ENCODE data around the gene CDH13.

The CDH13 gene

DNA sequence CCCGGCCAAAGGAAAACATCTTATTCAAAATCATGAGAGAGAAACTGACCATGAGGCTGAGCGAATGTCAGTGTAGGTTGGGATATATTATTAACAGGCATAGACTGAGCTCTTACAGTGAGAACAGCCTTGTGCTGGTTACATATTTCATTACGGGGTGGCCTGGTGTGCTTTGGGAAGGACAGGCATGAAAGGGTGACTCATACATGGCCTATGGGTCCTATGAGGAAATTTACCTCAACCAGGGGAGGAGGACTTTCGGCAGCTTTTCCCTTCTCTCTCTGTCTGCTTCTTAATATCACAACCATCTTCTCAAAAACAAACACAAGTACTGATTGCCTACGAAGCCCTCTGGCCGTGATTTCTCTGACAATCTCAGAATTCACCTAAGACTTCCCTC, 579.1 kb downstream of the CDH13 start:
- no peak for DNase-seq

DNA sequence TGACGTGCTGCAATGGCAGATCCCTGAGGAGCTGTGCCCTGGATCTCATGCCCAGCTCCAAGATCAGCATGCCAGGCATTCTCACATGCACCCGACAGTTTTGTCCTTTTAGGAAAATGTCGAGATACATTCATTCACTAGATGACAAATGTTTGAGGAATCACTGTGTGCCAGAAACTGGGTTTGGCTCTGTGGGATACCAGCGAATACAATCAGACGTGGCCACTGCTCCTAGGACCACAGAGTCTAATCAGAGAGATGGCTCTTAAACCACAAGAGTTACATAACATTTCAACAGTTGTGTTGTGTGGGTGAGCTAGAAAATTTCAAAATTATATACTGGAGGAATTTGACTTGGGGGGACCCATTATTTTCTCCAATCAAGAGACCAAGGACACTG, 579.7 kb downstream of the CDH13 start:
- DNase-seq: no peak

DNA sequence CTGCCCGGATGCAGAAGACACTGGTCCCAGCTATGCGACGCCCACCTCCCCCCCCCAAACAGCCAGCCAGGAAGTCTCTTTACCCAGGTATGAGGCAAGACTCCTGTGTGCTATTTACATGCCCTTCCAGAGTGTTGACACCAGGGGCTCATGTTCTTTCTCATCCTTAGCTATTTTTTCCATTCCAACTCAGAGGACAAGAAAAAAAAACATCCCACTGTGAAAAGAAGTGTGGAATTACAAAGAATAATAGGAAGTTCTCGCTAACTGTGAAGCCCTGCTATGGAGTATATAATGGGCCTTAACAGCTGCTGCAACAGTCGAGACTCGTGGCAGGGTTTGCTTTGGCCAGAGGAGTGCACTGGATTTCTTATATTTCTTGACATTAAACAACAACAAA, 584.9 kb downstream of the CDH13 start:
- no peak for DNase-seq

DNA sequence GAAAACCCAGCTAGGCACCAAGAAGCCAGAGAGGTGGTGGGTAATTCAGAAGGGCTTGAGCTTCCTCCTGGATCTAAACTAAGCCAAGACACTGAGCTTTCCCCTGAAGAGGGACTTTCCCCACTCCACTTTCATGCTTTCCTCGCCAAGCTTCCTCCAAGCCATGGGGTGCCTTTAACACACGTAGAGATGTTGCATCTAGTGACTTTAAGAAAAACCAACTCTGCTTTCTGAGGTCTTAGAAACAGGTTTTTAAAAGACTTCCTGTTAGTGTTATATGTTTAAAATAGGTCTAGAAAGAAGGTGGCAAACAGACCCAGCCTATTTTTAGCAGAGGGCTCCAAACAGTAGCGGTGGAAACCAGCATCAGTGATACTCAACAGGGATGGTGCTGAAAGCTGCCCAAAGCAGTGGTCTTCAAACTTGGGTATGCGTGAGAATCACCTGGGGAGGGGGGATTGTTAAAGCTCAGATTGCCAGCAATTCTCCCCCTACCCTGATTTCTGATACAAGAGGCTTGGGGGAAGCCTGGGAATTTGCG, 585.6 kb downstream of the CDH13 start:
- DNase-seq: no peak

DNA sequence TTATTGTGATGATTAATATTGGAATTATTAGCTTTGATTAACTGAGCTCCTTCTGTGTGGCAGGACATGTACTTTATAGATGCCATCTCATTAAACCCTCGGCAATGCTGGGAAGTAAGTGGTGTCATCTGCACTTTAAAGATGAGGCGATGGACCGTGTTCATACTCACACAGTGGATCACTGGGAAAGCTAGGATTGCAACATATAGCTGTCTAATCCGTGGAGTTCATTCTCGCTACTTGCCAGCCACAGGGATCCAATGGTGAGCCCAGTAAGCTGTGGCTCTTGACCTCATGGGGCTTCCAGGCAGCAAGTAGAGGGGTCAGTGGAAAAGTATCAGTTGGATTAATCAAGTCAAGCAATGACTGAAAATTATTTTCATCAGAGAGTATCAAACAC, 587.9 kb downstream of the CDH13 start:
- DNase-seq: no peak

DNA sequence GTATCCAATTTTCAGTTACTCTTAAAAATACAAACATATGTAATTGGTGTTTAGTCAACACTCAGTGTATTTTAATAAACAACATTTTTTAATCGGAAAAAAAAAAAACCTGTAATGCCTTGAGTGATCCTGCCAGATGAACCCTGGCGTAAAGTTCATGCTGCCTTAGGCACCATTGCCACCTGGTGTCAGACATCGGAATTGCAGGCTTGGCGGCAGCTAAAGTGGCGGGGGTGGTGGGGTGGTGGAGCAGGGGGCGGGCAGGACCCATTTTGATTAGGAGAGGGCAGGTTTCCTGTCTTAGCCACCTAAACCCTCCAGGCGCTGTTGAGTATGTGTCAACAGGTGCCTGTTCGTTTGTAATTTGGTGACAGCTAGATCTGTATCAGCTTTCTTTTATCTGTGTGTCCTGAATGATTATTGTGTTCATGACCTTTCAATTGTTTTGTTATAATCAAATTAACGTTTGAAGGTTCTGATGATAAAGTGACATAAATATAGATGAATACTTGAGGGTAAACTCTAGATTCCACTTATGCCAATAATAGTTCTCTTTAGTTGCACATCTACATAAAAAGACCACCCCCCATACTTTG, 588.7 kb downstream of the CDH13 start:
- DNase-seq: peak in 1 of 2 experiments; percentile 2

DNA sequence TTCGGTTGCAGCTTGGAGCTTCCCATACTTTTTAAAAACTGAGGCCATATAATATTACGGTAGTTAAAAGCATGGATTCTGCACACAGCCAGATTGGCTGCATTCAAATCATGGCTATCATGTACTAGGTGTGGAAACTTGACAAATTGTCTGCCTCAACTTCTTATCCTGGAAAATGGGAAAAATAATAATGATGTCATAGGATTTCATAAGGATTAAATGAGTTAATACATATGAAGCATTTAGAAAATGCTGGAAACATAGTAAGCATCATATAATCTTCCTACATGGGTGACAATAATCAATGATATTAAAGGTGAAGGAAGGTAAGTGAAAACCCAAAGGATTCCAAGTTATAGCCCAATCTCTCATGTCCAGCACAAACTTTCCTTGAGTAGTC, 592.5 kb downstream of the CDH13 start:
- no peak for DNase-seq

DNA sequence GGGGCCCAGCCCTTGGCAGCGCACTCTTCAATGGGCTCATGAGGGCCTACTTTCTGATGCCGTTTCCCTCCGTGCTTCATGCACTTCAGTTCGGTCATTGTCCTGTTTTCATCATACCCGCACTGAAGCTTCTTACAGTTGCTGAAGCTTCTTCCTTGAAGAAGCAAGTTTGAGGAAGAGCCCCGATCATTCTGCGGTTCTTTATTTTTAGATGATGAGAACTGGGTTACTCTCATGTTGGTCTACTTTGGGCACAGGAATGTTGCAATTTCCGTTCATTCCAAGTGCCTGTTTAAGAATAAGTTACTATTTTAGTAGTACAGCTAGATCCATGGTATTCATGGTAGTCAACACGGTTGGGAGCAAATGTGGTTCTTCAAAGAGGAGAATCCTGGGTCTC, 593.3 kb downstream of the CDH13 start:
- DNase-seq: no peak

DNA sequence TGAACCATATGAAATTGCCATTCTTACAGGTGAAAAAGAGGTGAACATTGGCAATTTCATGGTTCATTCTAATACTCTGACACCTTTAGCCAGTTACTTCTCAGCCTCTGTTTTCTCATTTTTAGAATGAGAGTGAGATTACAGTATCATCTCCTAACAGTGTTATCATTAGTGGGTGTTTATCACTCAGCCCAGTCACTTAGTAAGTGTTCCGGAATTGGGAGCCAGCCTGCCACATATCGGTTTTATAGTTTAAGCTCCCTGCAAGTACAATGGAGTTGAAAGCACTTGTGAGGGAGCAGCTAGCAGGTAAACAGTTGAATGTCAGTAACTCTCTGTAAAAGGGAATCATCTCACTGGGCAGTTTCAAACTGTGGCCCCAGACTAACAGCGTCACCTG, 597.9 kb downstream of the CDH13 start:
- no peak for DNase-seq

DNA sequence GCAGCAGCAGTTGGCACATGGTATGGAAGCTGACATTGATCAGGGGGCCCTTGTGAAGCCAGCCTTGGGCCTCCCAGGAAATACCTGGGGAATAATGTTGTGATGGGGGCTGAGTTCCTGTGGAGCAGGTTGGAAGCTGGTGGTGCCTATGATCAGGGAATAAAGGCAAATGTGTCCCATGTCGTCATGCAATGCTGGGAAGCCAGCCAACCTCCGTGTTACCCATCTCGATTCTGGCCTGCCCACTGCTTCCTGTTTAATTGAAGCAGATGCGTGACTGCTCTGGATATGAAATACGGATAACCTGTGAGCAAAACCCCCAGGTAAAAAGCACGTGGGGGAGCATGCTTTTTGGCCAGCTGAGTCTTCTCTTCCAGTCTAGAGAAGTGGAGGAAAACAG, 600.6 kb downstream of the CDH13 start:
- no peak for DNase-seq

DNA sequence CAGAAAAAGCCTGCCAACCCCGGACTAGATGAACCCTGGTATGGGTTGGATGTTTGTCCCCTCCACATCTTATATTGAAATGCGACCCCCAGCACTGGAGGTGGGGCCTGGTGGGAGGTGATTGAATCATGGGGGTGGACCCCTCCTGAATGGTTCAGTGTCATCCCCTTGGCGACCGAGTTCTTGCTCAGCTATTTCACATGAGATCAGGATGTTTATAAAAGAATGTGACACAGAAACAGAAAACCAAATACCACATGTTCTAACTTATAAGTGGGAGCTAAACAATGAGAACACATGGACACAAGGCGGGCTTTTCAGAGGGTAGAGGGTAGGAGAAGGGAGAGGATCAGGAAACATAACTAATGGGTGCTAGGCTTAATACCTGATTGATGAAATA, 605.0 kb downstream of the CDH13 start:
- no peak for DNase-seq

DNA sequence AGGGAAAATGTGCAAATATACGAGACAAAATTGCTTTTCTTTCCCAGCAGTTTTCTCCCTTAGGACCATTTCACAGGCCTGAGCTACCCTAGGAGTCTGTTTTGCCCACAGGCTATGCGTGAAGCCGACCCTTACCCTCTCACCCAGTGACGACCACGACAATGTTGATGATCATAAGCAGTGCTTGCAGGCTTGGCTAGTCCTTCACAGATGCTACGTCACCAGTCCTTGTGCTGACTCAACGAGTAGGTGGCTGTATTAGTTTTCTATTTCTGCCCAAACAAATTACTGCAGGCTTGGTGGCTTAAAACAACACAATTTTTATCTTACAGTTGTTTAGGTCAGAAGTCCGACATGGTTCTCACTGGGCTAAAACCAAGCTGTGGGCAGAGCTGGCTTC, 606.4 kb downstream of the CDH13 start:
- DNase-seq: no peak

DNA sequence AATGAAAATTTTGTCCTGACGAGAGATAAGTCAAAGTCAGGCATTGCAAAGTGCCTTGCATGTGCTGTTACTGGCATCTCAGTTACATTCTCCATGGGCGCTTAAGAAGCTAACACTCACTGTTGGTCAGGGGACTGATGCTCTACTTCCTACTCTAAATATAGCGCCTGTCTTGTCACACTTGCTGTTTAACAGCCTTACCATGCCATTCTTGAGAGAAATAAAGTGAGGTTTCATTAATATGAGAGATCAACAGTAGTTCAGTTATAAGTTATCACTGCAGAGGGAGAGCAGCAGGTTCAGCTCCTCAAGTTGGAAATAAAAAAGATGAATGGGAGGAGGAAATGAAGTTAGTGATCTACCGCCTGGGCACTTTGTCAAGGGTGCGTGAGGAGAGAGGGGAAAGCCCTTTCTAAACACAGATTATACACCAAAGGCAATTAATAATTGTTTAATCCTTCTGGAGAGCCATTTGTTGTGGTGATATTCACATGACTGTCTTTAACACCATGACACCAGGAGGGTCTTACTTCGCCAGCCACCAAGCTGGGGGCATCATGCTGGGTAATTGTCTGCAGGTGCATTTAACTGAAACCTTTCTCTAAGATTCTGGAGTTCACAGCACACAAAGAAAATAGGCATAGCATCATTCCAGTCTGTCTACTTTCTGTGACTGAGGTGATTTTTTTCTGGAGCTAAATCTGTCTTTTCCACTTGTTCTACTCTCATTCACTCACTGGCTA, 612.4 kb downstream of the CDH13 start:
- DNase-seq: no peak

DNA sequence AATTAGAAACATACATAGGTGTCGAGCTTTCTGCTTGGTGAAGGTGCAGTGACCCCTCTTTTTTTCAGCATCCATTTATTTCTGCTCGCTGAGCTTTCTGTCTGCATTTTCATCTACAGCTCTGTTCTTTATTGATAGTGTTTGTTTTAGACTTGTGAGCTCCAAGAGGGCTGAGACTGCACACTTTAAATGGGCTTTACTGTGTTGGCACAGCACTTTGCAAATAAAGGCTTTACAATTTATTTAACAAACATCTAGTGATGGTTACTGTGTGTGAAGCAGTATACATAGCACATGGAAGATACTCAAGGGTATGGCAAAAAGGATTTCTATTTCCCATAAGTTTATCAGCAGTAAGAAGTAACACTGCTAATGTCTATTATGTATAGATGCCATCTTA, 617.3 kb downstream of the CDH13 start:
- DNase-seq: no peak

DNA sequence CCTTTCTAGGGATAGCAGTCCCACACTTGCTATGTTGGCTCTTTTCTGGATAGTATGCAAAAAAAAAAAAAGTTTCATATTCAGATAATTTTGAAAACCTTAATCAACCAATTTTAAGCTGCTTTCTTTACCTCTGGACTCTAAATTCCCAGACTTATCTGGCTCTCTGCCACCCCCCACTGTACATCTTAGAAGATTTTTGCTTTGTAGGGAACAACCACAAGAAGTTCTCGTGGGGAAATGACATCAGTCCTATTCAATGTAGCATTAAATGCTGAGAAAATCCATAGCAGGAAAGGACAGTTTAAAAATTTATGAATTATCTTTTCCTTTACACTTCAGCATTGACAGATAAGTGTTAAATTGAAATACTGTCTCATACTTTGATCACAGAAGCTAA, 618.3 kb downstream of the CDH13 start:
- no peak for DNase-seq

DNA sequence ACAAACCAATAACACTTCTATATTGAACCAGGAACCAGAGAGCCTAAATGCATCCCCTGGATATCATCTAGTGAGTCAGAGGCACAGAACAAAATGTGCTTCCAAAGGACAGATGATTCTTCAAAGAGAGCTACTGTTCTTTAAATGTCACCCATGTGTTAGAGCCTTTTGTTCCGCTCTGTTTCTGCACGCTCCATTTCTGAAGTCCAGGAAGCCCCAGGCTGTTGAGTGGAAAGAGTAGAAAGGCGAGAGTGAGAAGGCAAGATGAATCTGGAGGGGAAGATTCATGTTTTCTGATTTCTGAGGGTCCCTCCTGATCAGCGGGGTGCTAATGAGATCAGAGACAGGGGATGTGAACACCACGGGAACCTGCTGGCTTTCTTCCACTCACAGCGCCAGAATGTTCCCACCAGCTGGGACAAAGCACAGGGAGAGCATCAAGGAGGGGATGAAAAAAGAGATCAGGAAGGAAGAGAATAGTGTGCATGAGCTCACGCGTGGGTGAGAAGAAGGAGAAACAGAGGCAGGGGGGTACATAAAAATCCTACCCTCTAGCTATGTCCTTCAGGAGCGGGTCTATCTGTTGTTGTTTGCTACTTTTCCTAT, 621.1 kb downstream of the CDH13 start:
- DNase-seq: no peak

DNA sequence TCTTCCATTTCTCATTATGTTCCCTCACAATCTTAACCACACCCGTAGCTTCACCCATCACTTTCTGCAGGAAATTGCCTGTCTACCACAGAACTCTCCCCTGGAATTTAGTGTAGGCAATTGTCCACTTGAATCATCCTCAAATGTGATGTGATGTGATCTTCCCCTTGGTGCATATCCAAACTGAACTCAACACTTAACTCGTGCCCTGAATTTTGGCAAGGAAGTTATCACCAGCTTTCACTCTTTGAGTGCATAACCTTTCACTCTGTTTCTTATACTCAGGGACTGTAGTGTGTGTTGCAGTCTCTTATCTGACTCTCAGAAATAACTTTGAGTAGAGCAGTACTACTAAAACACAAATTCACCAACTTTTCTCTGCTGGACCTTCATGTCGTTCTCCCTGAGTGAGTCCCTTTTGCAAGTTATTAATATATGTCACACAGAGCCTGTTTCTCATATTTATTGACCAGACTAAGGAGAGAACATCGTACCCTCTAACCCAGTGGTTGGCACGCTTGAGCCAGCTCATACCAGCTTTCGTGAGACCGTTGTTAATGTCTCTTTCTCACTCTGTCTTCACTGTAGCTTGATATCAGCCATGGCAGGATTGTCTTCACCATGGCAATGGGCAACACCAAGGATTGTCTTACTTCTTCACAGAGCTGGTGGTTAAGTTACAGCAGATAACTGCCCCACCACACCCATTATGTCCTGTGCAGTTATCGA, 622.1 kb downstream of the CDH13 start:
- DNase-seq: no peak

DNA sequence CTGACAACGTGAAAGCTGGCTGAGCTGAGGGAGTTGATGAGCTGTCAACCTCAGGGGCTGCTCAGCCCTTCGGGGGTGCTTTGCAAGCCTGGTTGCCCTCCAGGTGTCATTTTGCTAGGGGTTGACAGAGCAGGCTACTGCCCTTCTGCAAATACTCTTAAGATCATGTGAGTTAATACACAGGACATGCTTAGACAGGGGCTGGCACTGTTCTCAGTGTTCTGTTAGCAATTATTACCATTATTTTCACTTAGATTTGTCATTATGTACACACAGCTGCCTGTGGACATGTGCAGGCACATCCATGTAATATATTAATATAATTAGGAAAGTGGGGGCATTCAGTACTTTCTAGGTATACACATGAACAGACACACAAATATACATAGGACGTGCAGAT, 626.8 kb downstream of the CDH13 start:
- no peak for DNase-seq

DNA sequence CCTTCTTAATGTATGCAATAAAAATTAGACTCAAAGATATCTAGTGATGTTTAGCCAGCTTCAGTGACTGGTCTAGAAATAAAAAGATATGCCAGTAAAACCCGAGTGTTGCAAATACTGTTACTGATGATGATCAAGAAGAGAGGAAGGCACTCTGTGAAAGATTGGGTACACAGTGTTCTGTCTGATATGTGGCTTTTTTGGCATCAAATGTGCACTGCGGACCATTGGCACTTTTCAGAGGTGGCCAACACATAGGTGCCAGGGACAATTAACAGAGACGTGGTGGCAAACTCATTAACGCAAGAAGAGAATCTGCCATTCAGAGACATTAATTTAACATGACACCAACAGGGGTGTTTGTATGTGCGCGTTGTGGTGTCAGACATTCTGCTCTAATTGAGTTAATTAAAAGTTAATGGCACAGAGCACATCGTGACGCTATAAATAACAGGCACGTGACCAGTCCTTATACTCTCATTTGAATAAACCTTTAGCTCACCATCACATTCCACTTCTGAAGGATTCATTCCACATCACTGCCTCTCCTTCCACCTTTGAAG, 631.7 kb downstream of the CDH13 start:
- DNase-seq: no peak

DNA sequence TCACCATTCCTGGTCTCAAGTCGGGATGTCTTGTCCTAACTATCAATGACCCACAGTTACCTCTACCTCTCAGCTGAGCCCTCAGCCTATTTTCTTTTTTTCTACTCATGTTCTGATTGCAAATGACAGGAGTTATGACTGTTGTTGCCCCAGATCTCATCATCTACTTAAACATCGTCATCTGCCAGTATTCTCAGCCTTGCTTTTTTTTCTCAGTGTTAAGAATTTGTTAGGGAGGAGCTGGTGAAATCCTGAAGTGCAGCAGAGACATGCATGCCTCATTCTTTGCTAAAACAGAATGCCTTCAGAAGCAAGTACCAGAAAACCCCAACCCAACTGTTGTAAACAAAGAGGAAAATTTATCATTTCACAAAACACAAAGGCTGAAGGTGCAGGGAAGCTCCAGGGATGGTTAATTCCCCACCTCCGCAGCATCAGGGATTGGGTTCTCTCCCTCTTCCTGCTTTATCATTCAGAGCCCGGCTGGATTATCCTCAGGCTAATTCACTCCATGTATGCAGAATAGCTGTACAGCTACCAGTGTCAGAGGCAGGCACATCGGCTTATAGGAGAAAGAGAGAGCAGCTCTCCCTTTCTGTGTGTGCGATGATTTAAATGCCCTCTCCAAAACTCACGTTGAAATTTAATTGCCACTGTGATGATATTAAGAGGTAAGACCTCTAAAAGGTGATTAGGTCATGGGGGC, 640.2 kb downstream of the CDH13 start:
- no peak for DNase-seq

DNA sequence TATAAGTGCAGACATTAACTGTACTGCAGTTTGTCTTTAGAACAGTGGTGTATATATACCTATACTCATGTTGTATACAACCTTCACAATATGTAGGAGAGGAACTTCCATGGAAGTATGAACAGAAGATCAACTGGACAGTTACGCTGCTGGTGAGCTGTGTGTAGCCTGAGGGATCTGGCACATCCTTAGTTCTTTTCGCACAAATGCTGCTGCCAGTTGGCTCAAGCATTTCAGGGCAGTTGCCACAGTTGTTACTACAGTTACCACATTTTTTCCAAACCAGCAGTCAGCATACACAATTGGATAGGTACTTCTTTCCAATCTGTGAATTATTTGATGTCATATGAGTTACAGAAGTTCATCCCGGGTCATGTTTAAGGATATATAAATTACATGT, 641.4 kb downstream of the CDH13 start:
- DNase-seq: no peak

DNA sequence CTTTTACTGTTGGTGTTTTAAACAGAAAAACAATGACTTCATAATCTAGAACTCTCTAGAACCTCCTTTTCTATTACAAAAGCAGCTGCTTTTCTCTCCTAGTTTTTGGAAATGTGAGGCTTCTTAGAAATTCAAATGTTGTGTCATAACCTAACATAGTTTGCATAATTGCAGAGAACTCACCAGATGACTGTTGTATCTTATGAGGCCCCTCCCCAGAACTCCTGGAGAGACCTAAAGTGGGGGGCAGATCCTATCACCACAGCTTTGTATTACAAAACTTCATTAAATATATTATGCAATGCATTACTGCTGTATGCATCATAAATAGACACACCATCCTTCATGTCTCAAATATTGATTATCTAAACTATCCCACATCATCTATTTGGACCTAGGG, 642.3 kb downstream of the CDH13 start:
- no peak for DNase-seq

DNA sequence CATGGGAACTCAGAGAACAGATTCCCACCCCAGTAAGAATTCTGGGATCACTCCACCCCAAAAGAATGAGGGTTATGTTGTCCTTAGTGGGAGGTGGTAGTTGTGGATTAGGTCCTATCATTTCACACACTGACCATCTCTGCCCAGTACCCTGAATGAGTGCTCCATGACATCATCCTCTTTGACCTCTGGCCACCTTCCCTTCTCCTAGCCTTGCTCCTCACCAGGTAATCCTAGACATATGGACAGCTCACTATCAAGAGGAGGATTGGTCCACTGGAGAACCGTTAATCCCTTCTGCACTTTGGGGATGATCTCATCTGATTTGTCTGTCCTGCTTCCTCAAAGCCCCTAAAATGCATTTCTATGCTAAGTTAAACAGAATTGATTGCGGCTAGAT, 642.8 kb downstream of the CDH13 start:
- DNase-seq: no peak
